GM12878 (cell line): Measurements from ENCODE around the gene RILPL2.
A peak's percentile ranks its signal among the peaks of the same experiment; 100 is the strongest.

ENCODE experiments used
- BHLHE40 ChIP-seq, 2 experiments: fragments of 450-650 bp in 1 of 2; IDR thresholded peaks; 2 replicates each; pipeline ENCODE4 v1.6.1; 2011 to 2017; ENCODE audit warnings: low read depth in 2 of 2, borderline replicate concordance in 1 of 2, improper control_type of control experiment in 1 of 2, low read length in 1 of 2, mild to moderate bottlenecking in 1 of 2
- CREB1 ChIP-seq: IDR thresholded peaks from 2 replicates; pipeline ENCODE4 v1.6.1; 2012; ENCODE audit warnings: low read depth, mild to moderate bottlenecking, inconsistent platforms
- CTCF ChIP-seq, 3 experiments: IDR thresholded peaks in 2 of 3; conservative IDR thresholded peaks in 1 of 3; 2 replicates each; pipeline ENCODE4 v1.5.1; 2011; ENCODE audit warnings: low read depth in 3 of 3, low read length in 3 of 3, mild to moderate bottlenecking in 3 of 3, control low read depth in 2 of 3, moderate library complexity in 2 of 3, inconsistent platforms in 1 of 3, mixed read lengths in 1 of 3; ENCODE audit not compliant: control insufficient read depth in 2 of 3, insufficient read depth in 1 of 3; ENCODE audit errors: extremely low read depth in 1 of 3
- EZH2 ChIP-seq: IDR thresholded peaks from 2 replicates; pipeline ENCODE4 v1.6.1; 2012; ENCODE audit warnings: low read depth, mild to moderate bottlenecking, control low read depth, inconsistent platforms, low read length, borderline replicate concordance; ENCODE audit not compliant: control insufficient read depth
- RCOR1 ChIP-seq: conservative IDR thresholded peaks from 2 replicates; pipeline ENCODE4 v1.6.1; 2012; ENCODE audit warnings: low read depth, low read length, improper control_type of control experiment
- RELA ChIP-seq: fragments of 450-650 bp; IDR thresholded peaks from 2 replicates; pipeline ENCODE4 v1.8.0; 2014; ENCODE audit warnings: borderline replicate concordance; ENCODE audit not compliant: partially characterized antibody
- RFX5 ChIP-seq: IDR thresholded peaks from 2 replicates; pipeline ENCODE4 v1.6.1; 2011; ENCODE audit warnings: low read depth, low read length, improper control_type of control experiment
- SREBF1 ChIP-seq: IDR thresholded peaks from 2 replicates; pipeline ENCODE4 v1.6.1; 2012; ENCODE audit warnings: mild to moderate bottlenecking, low read length
- ZBTB33 ChIP-seq: fragments of 450-650 bp; IDR thresholded peaks from 2 replicates; pipeline ENCODE4 v1.6.1; 2017; ENCODE audit warnings: mild to moderate bottlenecking
- TF ChIP-seq, protein P1 (sequence below): IDR thresholded peaks from 2 replicates; pipeline ENCODE4 v1.6.1; 2012; ENCODE audit warnings: mild to moderate bottlenecking, low read depth, low read length

DNA sequence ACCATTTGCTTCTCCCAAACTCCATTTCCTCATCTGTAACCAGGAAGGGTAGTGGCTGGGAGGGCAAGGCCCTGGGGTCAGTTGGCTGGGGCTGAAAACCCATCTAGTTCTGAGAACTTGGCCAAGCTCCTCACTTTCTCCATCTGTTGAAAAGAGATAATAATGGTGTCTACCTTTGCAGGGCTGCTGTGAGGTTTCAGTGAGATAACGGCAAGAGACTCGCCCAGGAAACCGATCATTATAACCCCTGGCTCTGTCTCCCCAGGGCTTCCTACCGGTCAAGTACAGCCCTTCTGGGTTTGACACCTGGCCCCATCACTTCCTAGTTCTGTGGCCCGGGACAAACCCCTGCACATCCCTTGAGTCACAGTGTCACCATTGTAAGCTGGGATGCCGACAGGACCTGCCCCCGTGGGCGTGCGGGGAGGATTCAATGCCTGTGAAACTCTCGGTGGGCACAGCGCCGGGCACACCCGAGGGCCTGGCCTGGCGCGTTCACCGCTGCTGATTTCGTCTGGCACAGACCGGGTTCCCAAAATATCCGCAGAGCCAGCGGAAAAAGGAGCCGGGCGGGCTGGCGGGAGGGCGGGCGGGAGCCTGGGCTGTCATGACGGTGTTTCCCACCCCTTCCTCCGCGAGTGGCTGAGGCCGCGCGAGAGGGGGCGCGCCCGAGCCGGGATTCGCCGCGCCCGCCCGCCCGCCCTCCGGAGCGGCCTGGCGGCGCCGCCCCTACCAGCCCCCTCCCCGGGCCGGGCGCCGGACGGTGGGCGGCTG, 48.1 kb downstream of the RILPL2 start:
- TF ChIP-seq EZH2 (no peak), CTCF (IDR thresholded peaks at IDR 0.05 in 2 of 3, conservative IDR thresholded peaks at IDR 0.05 in 1 of 3; ENCODE audit: control insufficient read depth in 2 of 3, extremely low read depth in 1 of 3, insufficient read depth in 1 of 3, low read depth in 3 of 3, low read length in 3 of 3) (0 out of 6 replicates have a peak, but pooled peaks of 1 of the 3 experiments have one; percentile 13), RFX5 (peak; percentile 82; the same call in 1 of the 2 replicates), RCOR1 (peak; percentile 60; the same call in 1 of the 2 replicates), SREBF1 (no peak), CREB1 (peak; percentile 46; the same call in 1 of the 2 replicates), ZBTB33 (no peak), RELA (no peak), BHLHE40 (IDR thresholded peaks at IDR 0.05; ENCODE audit: borderline replicate concordance in 1 of 2, low read depth in 2 of 2, low read length in 1 of 2) (peak in 1 of 2 experiments; percentile 29; a peak in 1 of 4 replicates)
- TF ChIP-seq, protein P1, sequence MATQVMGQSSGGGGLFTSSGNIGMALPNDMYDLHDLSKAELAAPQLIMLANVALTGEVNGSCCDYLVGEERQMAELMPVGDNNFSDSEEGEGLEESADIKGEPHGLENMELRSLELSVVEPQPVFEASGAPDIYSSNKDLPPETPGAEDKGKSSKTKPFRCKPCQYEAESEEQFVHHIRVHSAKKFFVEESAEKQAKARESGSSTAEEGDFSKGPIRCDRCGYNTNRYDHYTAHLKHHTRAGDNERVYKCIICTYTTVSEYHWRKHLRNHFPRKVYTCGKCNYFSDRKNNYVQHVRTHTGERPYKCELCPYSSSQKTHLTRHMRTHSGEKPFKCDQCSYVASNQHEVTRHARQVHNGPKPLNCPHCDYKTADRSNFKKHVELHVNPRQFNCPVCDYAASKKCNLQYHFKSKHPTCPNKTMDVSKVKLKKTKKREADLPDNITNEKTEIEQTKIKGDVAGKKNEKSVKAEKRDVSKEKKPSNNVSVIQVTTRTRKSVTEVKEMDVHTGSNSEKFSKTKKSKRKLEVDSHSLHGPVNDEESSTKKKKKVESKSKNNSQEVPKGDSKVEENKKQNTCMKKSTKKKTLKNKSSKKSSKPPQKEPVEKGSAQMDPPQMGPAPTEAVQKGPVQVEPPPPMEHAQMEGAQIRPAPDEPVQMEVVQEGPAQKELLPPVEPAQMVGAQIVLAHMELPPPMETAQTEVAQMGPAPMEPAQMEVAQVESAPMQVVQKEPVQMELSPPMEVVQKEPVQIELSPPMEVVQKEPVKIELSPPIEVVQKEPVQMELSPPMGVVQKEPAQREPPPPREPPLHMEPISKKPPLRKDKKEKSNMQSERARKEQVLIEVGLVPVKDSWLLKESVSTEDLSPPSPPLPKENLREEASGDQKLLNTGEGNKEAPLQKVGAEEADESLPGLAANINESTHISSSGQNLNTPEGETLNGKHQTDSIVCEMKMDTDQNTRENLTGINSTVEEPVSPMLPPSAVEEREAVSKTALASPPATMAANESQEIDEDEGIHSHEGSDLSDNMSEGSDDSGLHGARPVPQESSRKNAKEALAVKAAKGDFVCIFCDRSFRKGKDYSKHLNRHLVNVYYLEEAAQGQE, result no peak
